Measurements from ENCODE around the gene EXOC3L4. TPM values are rescaled to one million over a fixed set of nuclear protein-coding genes. Genes with fewer than 3 reads are reported as not detected.

EXOC3L4 gene
- polyA plus RNA-seq, 1 donor from 2014 or later: not detected

DNA sequence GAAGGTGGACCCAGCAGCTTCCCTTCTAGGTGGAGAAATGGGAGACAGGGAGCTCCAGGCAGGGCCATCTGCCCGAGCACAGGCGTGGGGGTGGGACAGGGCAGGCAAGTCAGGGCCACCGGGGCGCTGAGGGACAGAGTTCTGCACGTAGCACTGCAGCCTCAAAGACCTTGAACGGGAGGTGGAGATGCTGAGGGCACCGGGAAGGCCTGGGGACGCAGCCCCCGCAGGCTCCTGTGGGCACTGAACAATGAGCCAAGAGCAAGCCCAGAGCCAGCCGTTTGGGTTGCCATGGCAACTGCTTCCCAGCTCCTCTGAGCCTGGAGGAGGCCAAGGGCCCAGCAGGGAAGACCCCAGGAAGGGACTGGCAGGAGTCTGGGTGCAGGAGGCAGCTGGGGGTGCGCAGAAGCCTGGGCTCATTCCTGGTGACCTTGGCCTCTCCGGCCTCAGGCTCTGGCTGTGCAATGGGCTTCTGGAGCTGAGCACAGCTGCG is 7.1 kb upstream of the EXOC3L4 start:
- no peaks in the 10 kb centered on the region for H3K9me3 ChIP-seq (ENCODE audit: low read length)
- H3K27me3 ChIP-seq (ENCODE audit: insufficient read depth, low read depth, low read length): peaks cover 11% of the 10 kb centered on the region
- no peaks in the 10 kb centered on the region for H3K9me2 ChIP-seq (ENCODE audit: insufficient read depth, low read length)
- no peak for TF ChIP-seq TAF1 (IDR thresholded peaks at IDR 0.05; ENCODE audit: low read depth)
- TF ChIP-seq, protein P1, sequence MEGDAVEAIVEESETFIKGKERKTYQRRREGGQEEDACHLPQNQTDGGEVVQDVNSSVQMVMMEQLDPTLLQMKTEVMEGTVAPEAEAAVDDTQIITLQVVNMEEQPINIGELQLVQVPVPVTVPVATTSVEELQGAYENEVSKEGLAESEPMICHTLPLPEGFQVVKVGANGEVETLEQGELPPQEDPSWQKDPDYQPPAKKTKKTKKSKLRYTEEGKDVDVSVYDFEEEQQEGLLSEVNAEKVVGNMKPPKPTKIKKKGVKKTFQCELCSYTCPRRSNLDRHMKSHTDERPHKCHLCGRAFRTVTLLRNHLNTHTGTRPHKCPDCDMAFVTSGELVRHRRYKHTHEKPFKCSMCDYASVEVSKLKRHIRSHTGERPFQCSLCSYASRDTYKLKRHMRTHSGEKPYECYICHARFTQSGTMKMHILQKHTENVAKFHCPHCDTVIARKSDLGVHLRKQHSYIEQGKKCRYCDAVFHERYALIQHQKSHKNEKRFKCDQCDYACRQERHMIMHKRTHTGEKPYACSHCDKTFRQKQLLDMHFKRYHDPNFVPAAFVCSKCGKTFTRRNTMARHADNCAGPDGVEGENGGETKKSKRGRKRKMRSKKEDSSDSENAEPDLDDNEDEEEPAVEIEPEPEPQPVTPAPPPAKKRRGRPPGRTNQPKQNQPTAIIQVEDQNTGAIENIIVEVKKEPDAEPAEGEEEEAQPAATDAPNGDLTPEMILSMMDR (IDR thresholded peaks at IDR 0.05; ENCODE audit: poor library complexity, severe bottlenecking): peak; percentile 34
- no peaks in the 10 kb centered on the region for H3F3A ChIP-seq (ENCODE audit: insufficient read depth, low read length, poor library complexity, severe bottlenecking)
- H3K36me3 ChIP-seq (ENCODE audit: insufficient read depth, low read length): no peaks in the 10 kb centered on the region
- H3K9ac ChIP-seq (ENCODE audit: low read length): no peak overlapping the region
- no peaks in the 10 kb centered on the region for H3K79me2 ChIP-seq (replicated peaks; ENCODE audit: insufficient read depth, low read length)
- H2AFZ ChIP-seq (ENCODE audit: low read depth, low read length): no peak overlapping the region
- H3K4me3 ChIP-seq (ENCODE audit: low read length): no peak overlapping the region
- no peak overlapping the region for H3K27ac ChIP-seq (ENCODE audit: low read length)
- H4K20me1 ChIP-seq (ENCODE audit: insufficient read depth): no peaks in the 10 kb centered on the region
- no peak overlapping the region for H3K4me2 ChIP-seq (ENCODE audit: low read length)

DNA sequence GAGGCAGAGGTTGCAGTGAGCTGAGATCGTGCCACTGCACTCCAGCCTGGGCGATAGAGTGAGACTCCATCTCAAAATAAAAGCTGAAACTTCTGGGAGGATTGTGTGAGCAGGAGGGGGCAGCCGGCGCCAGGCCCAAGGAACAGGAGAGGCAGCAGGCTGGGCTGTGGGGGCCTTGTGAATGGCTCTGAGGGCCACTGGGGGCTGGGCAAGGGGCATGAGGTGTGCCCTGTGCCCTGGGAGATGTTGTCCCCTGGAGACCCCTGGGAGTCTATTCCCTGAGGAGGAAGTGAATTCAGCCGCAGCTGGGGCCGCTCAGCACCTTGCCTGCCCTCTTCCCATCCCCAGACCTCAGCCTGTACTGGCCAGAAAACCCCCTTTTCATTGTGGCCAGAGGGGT is 5.6 kb upstream of the EXOC3L4 start:
- H3F3A ChIP-seq (ENCODE audit: insufficient read depth, low read length, poor library complexity, severe bottlenecking): no peaks in the 10 kb centered on the region
- no peaks in the 10 kb centered on the region for H3K9me3 ChIP-seq (ENCODE audit: low read length)
- H3K9me2 ChIP-seq (ENCODE audit: insufficient read depth, low read length): no peaks in the 10 kb centered on the region
- no peak overlapping the region for H3K4me3 ChIP-seq (ENCODE audit: low read length)
- no peak overlapping the region for H2AFZ ChIP-seq (ENCODE audit: low read depth, low read length)
- H3K79me2 ChIP-seq (replicated peaks; ENCODE audit: insufficient read depth, low read length): no peaks in the 10 kb centered on the region
- H3K36me3 ChIP-seq (ENCODE audit: insufficient read depth, low read length): no peaks in the 10 kb centered on the region
- H4K20me1 ChIP-seq (ENCODE audit: insufficient read depth): no peaks in the 10 kb centered on the region
- peaks cover 9% of the 10 kb centered on the region for H3K27me3 ChIP-seq (ENCODE audit: insufficient read depth, low read depth, low read length)
- TF ChIP-seq EZH2 (IDR thresholded peaks at IDR 0.05; ENCODE audit: borderline replicate concordance, insufficient read depth, low read length, poor library complexity, severe bottlenecking): no peak
- no peak for TF ChIP-seq SMC3 (conservative IDR thresholded peaks at IDR 0.05; ENCODE audit: poor library complexity)
- TF ChIP-seq MXI1 (conservative IDR thresholded peaks at IDR 0.05; ENCODE audit: poor library complexity, severe bottlenecking): no peak
- no peak for TF ChIP-seq EP300 (conservative IDR thresholded peaks at IDR 0.05; ENCODE audit: poor library complexity, severe bottlenecking)
- TF ChIP-seq POLR2AphosphoS5 (IDR thresholded peaks at IDR 0.05): no peak
- TF ChIP-seq, protein P2, sequence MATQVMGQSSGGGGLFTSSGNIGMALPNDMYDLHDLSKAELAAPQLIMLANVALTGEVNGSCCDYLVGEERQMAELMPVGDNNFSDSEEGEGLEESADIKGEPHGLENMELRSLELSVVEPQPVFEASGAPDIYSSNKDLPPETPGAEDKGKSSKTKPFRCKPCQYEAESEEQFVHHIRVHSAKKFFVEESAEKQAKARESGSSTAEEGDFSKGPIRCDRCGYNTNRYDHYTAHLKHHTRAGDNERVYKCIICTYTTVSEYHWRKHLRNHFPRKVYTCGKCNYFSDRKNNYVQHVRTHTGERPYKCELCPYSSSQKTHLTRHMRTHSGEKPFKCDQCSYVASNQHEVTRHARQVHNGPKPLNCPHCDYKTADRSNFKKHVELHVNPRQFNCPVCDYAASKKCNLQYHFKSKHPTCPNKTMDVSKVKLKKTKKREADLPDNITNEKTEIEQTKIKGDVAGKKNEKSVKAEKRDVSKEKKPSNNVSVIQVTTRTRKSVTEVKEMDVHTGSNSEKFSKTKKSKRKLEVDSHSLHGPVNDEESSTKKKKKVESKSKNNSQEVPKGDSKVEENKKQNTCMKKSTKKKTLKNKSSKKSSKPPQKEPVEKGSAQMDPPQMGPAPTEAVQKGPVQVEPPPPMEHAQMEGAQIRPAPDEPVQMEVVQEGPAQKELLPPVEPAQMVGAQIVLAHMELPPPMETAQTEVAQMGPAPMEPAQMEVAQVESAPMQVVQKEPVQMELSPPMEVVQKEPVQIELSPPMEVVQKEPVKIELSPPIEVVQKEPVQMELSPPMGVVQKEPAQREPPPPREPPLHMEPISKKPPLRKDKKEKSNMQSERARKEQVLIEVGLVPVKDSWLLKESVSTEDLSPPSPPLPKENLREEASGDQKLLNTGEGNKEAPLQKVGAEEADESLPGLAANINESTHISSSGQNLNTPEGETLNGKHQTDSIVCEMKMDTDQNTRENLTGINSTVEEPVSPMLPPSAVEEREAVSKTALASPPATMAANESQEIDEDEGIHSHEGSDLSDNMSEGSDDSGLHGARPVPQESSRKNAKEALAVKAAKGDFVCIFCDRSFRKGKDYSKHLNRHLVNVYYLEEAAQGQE (IDR thresholded peaks at IDR 0.05; ENCODE audit: borderline replicate concordance): no peak
- no peak for TF ChIP-seq TAF1 (IDR thresholded peaks at IDR 0.05; ENCODE audit: low read depth)
- no peak for TF ChIP-seq RAD21 (conservative IDR thresholded peaks at IDR 0.05)
- TF ChIP-seq, protein P1 (IDR thresholded peaks at IDR 0.05; ENCODE audit: poor library complexity, severe bottlenecking): no peak
- H3K27ac ChIP-seq (ENCODE audit: low read length): no peak overlapping the region
- no peak overlapping the region for H3K4me2 ChIP-seq (ENCODE audit: low read length)
- H3K9ac ChIP-seq (ENCODE audit: low read length): no peak overlapping the region

All from neural cell (in vitro differentiated cells).